ENCODE results near the gene FAM83C. TPM values are rescaled to one million over a fixed set of nuclear protein-coding genes. Genes with fewer than 3 reads are reported as not detected.

FAM83C gene
- total and polyA plus RNA-seq, 2 experiments from 2014 or later: not detected

GRCh38 chr20:35314816-35315631 lies 22.8 kb upstream of the FAM83C start:
- H3K4me2 ChIP-seq: no peak overlapping the region

DNA sequence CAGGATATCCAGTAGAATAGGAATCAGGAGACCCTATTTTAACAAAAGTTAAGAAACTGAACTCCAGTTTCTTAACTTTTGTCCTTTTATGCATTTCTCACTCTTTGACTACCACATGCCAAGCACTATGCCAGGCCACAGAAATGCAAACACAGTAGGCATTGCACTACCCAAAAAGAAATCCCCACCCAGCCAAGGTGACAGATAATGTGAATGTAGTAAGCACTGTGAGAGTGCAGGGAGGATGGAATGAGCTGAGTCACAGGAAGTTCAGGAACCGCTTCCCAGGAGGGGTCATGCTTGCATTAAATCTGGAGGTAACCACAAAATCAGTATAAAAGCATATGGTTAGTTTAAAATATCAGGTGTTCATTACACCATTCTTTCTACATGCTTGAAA lies 20.1 kb upstream of the FAM83C start:
- Histone ChIP-seq H3K4me1 (ENCODE audit: insufficient read depth) (peaks cover 9% of the 10 kb centered on the region), H3K4me2 (no peak overlapping the region), H2AFZ (no peak overlapping the region), H3K9me2 (replicated peaks; ENCODE audit: insufficient read depth) (no peaks in the 10 kb centered on the region), H3K79me2 (no peaks in the 10 kb centered on the region), H4K20me1 (ENCODE audit: insufficient read depth, poor library complexity, severe bottlenecking) (no peaks in the 10 kb centered on the region), H3K27me3 (no peaks in the 10 kb centered on the region), H3K36me3 (replicated peaks; ENCODE audit: insufficient read depth, low read depth) (no peaks in the 10 kb centered on the region), H3K9me3 (ENCODE audit: low read depth) (no peaks in the 10 kb centered on the region), H3K4me3 (no peak overlapping the region), H3K27ac (peak overlapping the region; percentile 52)
- WGBS (ENCODE audit: low lambda C conversion rate, missing lambda C conversion rate): 76% methylated on average over 1 of the region's 1 CpG
- no peak for DNase-seq (ENCODE audit: low spot score)
- TF ChIP-seq CTCF (IDR thresholded peaks at IDR 0.05; ENCODE audit: poor library complexity): no peak
- TF ChIP-seq EZH2 (IDR thresholded peaks at IDR 0.05; ENCODE audit: borderline replicate concordance): no peak
- no peak for TF ChIP-seq EZH2phosphoT487 (IDR thresholded peaks at IDR 0.05; ENCODE audit: low read depth, severe bottlenecking, unreplicated experiment)

More at GRCh38 chr20:35314816-35315631, 22.8 kb upstream of the FAM83C start:
- Histone ChIP-seq H4K20me1 (ENCODE audit: insufficient read depth, poor library complexity, severe bottlenecking) (no peaks in the 10 kb centered on the region), H3K9me3 (ENCODE audit: low read depth) (no peaks in the 10 kb centered on the region), H3K36me3 (replicated peaks; ENCODE audit: insufficient read depth, low read depth) (no peaks in the 10 kb centered on the region), H3K27me3 (no peaks in the 10 kb centered on the region), H3K4me1 (ENCODE audit: insufficient read depth) (peaks cover 27% of the 10 kb centered on the region), H3K27ac (peak overlapping the region; percentile 65), H3K4me3 (no peak overlapping the region), H3K79me2 (no peaks in the 10 kb centered on the region), H2AFZ (no peak overlapping the region), H3K9me2 (replicated peaks; ENCODE audit: insufficient read depth) (no peaks in the 10 kb centered on the region)
- TF ChIP-seq CTCF (IDR thresholded peaks at IDR 0.05; ENCODE audit: poor library complexity) (no peak), EZH2 (IDR thresholded peaks at IDR 0.05; ENCODE audit: borderline replicate concordance) (no peak), EZH2phosphoT487 (IDR thresholded peaks at IDR 0.05; ENCODE audit: low read depth, severe bottlenecking, unreplicated experiment) (no peak)
- WGBS (ENCODE audit: low lambda C conversion rate, missing lambda C conversion rate): 70% methylated on average over 3 of the region's 3 CpGs
- no peak for DNase-seq (ENCODE audit: low spot score)

GRCh38 chr20:35311822-35312221 lies 19.6 kb upstream of the FAM83C start:
- 88% methylated on average over 5 of the region's 5 CpGs for WGBS (ENCODE audit: low lambda C conversion rate, missing lambda C conversion rate)
- TF ChIP-seq CTCF (IDR thresholded peaks at IDR 0.05; ENCODE audit: poor library complexity) (no peak), EZH2phosphoT487 (IDR thresholded peaks at IDR 0.05; ENCODE audit: low read depth, severe bottlenecking, unreplicated experiment) (no peak), EZH2 (IDR thresholded peaks at IDR 0.05; ENCODE audit: borderline replicate concordance) (no peak)
- no peak for DNase-seq (ENCODE audit: low spot score)

More at GRCh38 chr20:35311822-35312221, 19.6 kb upstream of the FAM83C start:
- H3K9me2 ChIP-seq (replicated peaks; ENCODE audit: insufficient read depth): no peaks in the 10 kb centered on the region
- H3K4me3 ChIP-seq: no peak overlapping the region
- H3K27ac ChIP-seq: peak overlapping the region; percentile 52
- no peak overlapping the region for H3K4me2 ChIP-seq
- no peaks in the 10 kb centered on the region for H3K79me2 ChIP-seq
- H3K36me3 ChIP-seq (replicated peaks; ENCODE audit: insufficient read depth, low read depth): no peaks in the 10 kb centered on the region
- H2AFZ ChIP-seq: no peak overlapping the region
- no peaks in the 10 kb centered on the region for H4K20me1 ChIP-seq (ENCODE audit: insufficient read depth, poor library complexity, severe bottlenecking)
- peaks cover 13% of the 10 kb centered on the region for H3K4me1 ChIP-seq (ENCODE audit: insufficient read depth)
- H3K9me3 ChIP-seq (ENCODE audit: low read depth): no peaks in the 10 kb centered on the region
- no peaks in the 10 kb centered on the region for H3K27me3 ChIP-seq
